NOMO-1 (cell line): ENCODE results near the gene CDK14.

Experiments
- DNase-seq, 2 experiments: peaks; one replicate each; lab custom pipeline; 2025; ENCODE audit not compliant: unreplicated experiment in 2 of 2; lab: John Stamatoyannopoulos, UW

The CDK14 gene

DNA sequence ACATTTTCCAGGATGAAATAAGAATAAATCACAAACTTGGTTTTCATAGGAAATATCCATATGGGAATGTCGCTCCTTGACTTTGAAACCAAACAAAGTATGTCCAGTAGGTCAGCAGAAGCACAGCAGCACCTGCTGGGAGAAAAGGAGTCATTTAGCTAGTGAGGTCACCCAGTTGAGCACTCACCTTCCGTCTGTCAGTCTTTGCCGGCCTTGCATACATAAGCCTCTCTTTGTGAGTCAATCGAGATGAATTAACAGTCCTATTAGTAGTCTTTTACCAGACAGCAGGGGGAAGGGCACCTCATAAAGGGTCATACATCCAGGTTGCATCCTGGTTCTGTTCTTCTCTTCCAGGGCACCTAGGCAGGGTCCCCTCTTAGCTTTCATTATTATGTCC, 435.6 kb downstream of the CDK14 start:
- no peak for DNase-seq

DNA sequence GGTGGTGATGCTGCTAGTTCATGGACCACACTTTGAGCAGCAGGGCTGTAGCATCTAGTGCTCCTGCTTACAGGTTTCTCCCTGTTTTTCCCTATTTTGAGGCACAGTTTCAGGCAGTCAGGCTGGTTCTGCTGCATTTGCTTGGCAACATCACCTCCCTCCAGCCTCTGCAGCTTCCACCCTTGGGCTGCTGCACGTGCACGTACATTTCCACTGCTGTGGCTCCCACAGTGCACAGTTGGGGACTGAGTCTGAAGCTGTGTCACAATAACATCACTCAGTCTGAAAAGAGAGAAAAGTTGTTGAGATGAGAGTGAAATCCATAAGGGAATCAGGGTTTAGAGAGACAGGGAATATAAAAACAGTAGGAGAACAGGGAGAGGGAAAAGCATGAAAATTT, 437.5 kb downstream of the CDK14 start:
- DNase-seq, result no peak

DNA sequence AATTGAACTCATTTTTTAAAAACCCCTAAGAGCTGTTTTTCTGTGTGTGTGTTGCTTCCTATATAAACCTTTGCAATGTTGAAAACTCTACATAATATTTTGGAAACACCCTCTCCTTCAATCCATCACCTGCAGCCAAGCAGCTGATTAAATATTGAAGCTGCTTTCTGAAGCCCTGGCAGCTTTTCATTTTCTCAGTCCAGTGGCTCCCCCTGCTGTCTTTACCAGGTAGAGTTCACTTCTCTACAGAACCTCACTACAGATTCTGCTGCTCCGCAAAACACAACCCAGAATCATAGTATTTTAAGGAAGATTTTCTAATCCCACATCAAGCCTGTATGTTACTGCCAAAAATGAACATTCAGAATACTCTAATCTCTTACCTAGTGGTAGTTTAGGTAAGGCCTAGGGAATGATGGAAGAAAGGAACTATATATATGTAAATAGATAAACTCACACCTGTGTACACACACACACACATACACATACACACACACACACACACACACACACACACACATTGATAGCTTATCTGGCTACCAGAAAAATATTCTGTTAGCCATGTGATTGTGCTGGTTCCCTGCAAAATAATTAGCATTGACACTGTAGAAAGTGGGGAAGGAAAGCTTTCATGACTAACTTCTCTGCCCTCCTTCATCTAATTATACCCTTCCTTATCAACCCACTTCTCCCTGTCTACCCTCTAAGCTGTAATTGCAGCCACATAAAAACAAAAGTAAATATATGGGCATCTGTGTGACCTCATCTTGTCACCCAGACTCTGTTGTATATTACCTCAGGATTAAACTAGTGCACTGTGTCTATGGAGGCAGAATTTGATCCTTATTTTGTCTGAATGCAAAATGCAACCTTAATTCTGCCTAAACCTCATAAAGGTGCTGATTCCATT, 438.6 kb downstream of the CDK14 start:
- peak; percentile 16 to 76 for DNase-seq

DNA sequence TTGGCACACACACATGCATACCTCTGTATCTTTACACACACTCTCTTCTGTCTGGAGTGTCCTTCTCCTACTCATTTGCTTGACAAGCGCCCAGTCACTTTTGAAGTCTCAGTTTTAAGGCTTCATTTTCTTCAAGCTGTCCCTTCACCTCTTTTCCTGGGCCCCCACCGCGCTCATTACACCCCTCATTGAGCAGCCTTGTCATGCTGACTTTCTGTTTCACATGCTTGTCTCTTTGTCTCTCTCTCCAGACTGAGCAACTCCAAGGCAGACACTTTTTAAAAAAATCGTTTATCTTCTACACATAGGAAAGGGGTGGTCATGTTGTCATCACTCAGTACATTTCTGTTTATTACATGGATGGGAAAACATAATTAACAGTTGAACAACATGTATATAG, 442.9 kb downstream of the CDK14 start:
- DNase-seq, result no peak

DNA sequence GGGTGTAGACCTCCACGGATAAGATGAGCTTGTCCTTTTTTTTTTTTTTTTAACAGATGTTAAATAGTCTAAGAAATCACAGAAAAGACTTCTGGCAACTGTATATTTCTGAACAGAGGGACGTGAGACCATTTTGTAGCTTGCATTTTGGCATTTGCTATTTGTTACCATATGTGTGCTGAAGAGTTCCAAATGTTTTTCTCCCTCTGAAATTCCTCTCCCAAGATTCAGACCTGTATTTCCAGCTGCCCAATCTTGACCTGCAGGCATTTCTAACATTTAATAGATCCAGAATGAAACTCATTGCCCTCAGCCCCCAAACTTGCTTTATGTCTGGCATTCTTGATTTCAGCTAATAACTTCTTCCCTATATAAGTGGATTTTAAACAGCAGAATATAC, 445.0 kb downstream of the CDK14 start:
- DNase-seq, result no peak

DNA sequence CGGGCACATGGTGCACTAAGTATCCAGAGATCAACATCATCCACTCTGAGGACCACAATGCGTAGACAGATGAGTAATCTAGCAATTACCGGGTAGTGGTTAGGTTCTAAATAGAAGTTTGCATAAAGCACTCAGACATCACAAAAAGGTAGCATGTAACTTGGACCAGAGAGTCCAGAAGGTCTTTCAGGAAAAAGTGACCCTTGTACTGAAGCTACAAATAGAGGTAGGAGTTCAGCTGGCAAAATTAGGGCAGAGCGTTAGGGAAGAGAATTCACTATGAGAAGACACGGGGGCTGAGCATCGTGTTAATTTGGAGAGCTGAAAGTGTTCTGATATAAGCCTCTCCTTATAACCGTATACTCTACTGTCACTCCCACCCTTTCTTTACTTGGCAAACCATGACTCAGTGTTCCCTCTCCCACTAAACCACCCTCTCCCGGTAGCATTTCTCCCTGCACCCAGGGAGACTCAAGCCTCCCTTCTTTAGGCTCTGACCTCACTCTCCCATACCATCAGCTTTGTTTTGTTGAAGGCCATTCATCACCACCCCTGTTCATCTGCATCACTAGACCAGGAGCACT, 445.9 kb downstream of the CDK14 start:
- no peak for DNase-seq

DNA sequence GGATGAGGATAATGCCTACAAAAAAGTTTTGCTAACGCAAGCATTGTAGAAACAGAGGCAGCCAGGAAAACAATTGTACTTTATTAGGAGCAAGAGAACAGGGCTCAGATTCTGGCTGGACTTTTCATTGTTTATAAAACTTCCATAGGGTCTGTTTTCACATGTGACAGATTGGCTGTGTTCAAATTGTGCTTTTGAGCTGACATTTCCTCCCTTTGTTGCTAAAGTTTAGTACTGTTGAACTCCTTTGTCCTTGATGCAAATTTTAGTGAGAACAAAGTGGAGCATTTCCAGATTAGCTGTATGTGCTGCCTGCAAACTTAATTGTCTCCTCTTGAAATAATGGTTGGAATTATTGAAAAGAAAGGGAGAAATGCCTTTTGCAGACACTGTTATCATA, 447.1 kb downstream of the CDK14 start:
- no peak for DNase-seq

DNA sequence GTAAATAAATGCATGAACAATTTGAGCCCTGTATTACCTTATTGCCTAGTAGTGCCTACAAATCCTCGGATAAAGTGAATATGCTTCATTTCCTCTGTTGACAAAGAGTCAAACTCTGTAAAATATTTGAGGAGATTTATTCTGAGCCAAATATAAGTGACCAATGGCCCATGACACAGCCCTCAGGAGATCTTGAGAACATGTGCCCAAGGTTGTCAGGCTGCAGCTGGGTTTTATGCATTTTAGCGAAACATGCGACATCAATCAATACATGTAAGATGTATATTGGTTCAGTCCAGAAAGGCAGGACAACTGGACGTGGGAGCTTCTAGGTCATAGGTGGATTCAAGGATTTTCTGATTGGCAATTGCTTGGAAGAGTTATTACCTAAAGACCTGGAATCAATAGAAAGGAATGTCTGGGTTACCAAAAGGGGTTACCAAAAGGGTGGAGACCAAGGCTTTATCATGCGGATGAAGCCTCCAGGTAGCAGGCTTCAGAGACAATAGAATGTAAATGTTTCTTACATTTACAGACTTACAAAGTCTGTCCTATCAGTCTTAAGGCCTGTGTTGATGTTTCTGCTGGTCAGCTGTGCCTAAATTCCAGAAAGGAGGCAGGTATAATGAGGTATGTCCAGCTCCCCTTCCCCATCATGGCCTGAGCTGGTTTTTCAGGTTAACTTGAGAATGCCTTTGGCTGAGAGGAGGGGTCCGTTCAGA, 448.0 kb downstream of the CDK14 start:
- DNase-seq, result no peak

DNA sequence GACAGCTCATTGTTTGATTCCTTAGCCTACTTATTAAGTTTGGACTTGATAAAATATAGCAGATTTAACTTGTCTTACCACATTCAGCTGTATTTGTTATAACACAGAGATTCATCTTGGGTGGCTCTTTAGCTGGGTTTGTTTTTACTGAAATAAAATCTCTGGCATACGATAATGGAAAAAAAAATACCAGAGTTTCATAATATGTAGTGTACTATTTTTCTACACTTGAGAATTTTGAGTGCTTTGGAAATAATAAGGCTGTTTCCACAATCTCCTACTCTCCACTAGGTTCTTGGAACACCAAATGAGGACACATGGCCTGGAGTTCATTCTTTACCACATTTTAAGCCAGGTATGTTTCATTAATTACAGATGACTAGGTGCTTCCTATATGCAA, 449.5 kb downstream of the CDK14 start:
- DNase-seq, result no peak

DNA sequence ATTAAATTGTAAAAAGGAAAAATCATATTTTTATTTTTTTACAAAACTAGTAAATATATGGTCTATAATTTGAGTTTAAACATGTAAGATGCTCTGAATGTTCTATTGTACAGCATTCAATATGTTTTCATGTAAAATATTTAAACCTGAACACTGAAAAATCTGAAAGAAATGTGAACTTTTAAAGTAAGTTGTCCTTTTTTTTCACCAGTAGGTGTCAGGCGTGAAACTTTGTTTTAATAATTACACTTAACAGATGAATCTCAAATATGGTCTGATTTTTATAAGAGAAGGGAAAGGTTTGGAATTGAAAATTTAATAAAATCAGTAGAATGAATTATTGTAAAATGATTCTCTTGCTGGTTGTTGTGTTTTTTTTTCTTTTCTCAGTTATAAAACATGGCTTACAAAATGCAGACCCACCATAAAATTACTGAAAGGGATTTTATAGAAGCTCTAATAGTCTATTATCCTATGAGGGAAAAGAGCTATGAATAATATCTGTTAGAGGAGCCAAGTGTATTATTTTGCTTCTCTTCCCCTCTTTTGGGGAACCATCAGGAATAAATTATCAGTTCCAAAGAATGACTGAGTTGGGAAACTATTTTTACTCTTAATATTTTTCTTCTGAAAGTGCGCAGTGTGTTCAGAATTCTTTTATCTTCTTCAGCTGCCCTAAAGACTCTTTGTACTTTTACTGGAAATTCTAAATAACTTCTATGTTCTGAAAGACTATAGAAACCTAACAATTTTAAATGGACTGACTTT, 450.4 kb downstream of the CDK14 start:
- DNase-seq, result peak in 1 of 2 experiments; percentile 36

DNA sequence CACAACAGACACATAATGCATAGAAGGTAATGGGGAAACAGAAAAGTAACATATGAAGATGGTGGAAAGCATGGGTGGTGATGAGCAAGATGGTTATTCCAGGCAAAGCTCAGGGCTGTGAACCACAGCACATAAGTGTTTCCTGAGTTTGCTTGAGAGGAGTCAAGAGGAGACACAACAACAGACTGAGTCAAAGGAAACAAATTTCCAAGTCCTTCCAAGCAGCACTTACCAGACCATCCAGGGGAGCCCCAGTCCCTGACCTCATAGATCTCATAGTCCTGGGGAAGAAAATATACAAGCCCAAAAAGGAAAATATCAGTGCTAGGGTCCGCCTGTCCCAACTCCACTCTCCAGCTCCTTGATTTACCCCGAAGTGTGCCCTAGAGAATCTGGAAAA, 451.5 kb downstream of the CDK14 start:
- no peak for DNase-seq

DNA sequence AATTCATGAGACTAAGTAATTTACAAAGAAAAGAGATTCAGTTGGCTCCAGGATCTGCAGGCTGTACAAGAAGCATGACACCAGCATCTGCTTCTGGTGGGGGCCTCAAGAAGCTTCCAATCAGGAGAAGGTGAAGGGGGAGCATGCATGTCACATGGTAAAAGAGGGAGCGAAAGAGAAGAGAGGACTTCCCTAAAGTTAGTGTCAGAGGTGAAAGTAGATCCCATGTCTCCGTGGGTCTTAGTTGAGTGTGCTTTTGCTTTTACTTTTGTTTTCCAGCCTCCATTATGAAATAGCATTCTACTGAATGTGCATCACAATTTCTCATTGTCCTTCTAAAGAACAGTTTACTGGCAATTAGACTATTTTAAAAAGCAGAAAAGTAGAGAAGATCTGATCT, 454.6 kb downstream of the CDK14 start:
- peak; percentile 56 to 86 for DNase-seq

DNA sequence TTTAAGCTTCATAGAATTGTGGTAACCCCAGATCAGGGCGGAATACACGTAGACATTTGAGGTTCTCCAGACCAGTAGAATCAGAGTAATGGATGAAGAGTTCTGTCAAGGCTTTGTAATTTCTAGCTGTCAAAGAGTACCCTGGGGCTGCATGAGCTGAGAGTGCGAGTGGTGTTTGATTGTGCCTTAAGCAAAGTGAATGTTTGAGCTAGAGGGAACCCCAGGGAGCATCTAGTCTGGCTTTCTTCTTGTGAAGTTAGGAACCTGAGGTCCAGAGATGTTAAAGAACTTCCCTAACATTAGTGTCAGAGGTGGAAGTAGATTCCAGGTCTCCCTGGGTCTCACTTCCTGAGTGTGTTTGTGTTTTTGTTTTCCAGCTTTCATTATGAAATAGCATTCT, 455.8 kb downstream of the CDK14 start:
- no peak for DNase-seq

DNA sequence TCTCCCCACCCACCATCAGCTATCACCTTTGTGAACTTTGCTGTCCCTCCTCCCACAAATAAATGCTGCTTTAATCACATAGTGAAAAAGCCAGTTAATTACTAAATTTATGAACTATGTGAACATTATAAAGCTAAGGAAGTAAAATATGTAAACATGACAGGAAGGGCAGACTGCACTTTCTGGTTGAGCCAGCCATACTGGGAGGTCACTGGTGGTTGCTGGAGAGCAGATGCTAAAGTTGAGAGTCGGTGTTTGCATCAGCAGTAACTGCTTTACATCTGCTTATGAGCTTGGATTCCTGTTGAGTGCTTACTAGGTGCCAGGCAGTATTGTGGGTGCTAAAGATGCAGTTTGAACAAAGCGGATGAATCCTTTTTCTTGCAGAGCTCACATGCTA, 458.3 kb downstream of the CDK14 start:
- DNase-seq, result no peak

DNA sequence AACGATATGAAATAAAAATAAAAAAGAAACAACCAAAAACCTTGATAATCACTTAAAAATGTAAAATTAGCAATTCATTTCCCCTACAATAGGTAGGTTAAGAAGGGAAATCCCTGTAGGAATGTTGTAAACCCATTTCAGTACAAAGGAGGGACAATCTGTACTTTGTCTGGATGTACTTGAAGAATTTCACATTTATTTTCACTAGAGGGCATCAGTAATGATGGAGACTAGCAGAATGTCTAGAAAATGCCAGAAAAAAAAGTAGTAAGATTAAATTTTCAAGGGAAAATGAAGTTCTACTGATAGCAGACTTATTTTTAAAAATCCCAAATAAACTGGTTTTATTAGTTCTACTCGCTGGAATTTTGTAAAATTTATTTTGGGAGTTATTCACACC, 459.1 kb downstream of the CDK14 start:
- no peak for DNase-seq

DNA sequence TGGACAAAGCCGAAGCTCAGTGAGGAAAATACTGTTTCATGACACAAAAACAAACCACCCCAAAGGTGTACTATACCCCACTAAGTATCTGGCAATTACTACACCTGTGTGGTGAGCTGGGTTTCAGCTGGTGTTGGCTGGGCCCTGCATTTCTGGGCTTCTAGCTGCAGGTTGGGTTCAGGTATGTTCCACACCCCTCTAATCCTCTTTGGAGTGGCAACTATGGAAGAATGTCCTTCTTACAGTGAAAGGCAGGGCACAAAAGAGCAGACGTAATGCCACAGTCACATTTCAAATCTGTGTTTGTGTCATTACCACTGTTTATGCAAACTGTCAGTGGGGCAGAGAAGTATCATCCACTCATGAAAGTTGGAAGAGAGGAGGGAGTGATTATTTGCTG, 466.6 kb downstream of the CDK14 start:
- DNase-seq, result no peak

DNA sequence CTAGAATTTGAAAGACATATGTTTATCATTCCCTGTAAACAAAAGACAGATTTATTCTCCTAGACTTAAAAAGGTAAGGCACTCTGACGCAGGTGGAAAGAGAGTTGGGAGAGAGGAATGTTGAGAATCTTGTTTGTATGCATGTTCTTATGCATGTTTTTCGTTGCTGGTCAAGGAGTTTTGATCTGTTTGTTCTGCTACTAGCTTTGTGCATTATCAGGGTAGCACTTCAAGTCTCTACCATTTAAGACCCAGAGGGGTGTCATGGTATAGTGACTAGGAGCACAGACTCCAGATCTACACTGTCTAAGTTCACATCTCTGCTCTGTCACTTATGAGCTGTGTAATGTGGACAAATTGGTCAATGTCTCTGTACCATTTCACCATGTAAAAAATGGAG, 467.9 kb downstream of the CDK14 start:
- DNase-seq, result no peak

DNA sequence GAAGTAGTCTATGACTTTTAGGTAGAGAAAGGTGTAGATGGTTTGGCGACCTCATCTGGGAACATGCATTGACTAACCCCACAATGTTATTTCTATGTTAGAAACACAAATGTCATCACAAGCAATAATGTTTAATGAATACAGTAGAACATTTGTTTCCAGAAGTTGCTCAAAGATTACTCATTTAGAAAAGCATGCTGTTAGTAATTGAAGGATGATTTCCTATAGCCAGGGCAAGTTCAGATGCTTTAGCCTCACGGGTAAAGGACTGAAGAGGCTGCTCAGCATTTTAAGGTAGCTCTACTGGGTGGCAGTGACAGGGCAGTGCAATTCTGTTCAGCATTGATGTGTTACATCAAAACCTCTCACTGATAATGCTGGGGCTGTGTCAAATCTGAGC, 468.8 kb downstream of the CDK14 start:
- no peak for DNase-seq

DNA sequence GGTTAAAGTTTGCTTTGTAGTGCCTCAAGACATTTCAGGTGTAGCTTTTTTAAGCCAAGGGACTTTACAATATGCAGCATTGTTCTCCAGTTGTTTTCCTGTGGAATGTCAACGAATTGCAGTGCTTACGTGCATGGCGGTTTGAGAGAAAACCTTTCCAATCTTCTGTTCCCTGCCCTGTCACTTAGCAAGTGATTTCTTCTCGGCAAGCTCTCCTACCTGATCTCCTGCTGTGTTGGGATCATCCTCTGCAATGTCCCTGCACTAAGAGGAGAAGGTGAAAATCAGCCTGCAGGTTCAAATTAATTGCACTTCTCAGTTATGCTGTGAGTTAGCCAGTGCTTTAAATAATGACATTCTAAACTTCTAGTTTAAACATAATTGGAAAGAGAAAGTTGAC, 470.5 kb downstream of the CDK14 start:
- no peak for DNase-seq

DNA sequence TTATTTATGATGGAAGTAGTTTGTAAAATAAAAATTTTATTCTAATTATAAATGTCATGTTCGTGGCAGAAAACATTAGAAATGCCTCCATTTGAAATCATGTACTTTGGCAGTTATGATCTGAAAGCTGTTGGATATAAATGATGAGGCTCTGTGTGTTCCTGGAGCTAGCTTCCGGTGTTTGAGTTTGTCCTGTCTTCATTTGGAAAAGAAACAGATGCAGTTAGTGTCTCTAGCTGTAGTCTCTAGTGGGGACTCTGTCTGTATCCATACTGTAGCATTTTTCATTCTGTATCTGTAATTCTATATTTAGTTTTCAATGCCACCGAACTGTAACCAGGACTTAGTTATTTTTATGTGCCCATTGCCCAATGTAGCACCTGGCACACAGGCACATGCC, 471.1 kb downstream of the CDK14 start:
- no peak for DNase-seq

DNA sequence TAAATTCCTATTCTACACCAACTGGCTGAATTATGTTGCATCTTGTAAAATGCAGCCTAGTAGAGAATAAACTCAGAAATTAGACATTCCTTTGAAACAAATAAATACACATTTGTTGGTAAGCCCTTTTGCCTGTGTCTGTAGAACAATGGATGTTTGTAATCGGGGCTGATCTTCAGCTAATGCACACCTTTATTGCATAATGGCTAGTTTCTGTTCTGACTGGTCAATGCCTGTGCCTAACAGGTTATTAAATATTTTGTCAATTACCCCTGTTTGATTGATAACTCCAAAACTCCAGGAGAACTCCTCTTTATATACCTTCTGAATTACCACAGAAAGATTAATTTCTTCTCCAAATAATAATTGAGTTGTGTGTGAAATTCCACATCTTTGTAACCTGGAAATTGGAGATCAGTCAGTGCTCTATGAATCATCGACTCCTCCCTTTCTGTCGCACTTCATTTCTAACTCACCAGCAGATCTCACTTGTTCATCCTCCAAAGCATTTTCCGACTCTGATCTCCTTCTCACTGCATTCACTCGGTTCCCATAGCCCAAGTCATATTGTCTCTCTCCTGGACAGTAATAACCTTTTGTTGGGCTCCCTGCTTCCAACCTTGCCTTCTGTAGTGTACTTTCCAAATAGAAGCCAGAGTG, 472.1 kb downstream of the CDK14 start:
- DNase-seq, result no peak
